Measurements from ENCODE around the gene SLK.

DNA sequence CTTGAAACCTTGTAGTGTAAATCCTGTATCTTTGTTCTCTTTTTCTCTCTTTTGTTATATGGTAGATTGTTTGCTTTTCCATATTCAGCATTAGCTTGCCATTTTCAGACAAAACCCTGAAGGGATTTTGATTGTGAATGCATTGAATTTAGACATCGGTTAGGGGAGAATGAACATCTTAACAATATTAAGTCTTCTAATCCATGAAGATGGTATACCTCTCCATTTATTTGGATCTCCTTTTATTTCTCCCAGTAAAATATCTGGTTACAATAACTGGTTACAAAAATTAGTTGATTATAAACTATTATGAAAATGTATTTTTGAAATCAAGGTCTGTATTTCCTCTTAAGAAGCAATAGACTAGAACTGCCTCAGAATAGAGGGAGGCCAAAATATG lies 12.4 kb upstream of the SLK start:
- TF ChIP-seq NRF1 (IDR thresholded peaks at IDR 0.05; ENCODE audit: low read depth, low read length) = no peak
- no peak for TF ChIP-seq JUND (IDR thresholded peaks at IDR 0.05)
- TF ChIP-seq, protein P1, sequence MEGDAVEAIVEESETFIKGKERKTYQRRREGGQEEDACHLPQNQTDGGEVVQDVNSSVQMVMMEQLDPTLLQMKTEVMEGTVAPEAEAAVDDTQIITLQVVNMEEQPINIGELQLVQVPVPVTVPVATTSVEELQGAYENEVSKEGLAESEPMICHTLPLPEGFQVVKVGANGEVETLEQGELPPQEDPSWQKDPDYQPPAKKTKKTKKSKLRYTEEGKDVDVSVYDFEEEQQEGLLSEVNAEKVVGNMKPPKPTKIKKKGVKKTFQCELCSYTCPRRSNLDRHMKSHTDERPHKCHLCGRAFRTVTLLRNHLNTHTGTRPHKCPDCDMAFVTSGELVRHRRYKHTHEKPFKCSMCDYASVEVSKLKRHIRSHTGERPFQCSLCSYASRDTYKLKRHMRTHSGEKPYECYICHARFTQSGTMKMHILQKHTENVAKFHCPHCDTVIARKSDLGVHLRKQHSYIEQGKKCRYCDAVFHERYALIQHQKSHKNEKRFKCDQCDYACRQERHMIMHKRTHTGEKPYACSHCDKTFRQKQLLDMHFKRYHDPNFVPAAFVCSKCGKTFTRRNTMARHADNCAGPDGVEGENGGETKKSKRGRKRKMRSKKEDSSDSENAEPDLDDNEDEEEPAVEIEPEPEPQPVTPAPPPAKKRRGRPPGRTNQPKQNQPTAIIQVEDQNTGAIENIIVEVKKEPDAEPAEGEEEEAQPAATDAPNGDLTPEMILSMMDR (IDR thresholded peaks at IDR 0.05) = no peak
- no peak for TF ChIP-seq SMC3 (IDR thresholded peaks at IDR 0.05; ENCODE audit: low read depth, low read length)
- TF ChIP-seq RAD21 (IDR thresholded peaks at IDR 0.05; ENCODE audit: low read length) = no peak
- no peak for TF ChIP-seq POLR2AphosphoS5 (IDR thresholded peaks at IDR 0.05; ENCODE audit: low read depth, low read length)
- TF ChIP-seq CHD2 (IDR thresholded peaks at IDR 0.05; ENCODE audit: low read length, partially characterized antibody) = no peak
- TF ChIP-seq TAF1 (IDR thresholded peaks at IDR 0.05; ENCODE audit: borderline replicate concordance, low read depth, low read length) = no peak
- TF ChIP-seq SIN3A (IDR thresholded peaks at IDR 0.05; ENCODE audit: borderline replicate concordance, low read depth, low read length) = no peak
- no peak for TF ChIP-seq RXRA (IDR thresholded peaks at IDR 0.05; ENCODE audit: borderline replicate concordance, low read depth)
- no peak for TF ChIP-seq YY1 (IDR thresholded peaks at IDR 0.05; ENCODE audit: low read depth)
